Activated naive CD4-positive, alpha-beta T cell treated with anti-CD3 and anti-CD28 coated beads for 36 hours (primary cell): Measurements from ENCODE around the gene GMPR2. TPM values are rescaled to one million over a fixed set of nuclear protein-coding genes. Genes with fewer than 3 reads are reported as not detected.
"Not testable (repeated sequence)": the region's sequence is repeated elsewhere in the genome, so short reads cannot be mapped to it uniquely, and the experiment has no call there.

Experiments used
- CTCF ChIA-PET: fragments of 350-600 bp; sonication (Branson Sonifier 250); formaldehyde crosslinking; loops from one replicate; lab custom pipeline; 2021; ENCODE audit warnings: antibody characterized with exemption; lab: Charles Lee
- DNase-seq: peaks from one replicate; pipeline ENCODE4 v3.0.0-alpha.2; 2020
- H3K27ac Mint-ChIP-seq: one replicate; pipeline ENCODE4 v1.8.0; 2021; ENCODE audit warnings: mild to moderate bottlenecking, mixed read lengths
- H3K27me3 Mint-ChIP-seq: one replicate; pipeline ENCODE4 v1.8.0; 2021; ENCODE audit warnings: low read depth, mixed read lengths
- H3K36me3 Mint-ChIP-seq: one replicate; pipeline ENCODE4 v1.8.0; 2021; ENCODE audit warnings: low read depth, mixed read lengths
- H3K4me1 Mint-ChIP-seq: one replicate; pipeline ENCODE4 v1.8.0; 2021; ENCODE audit warnings: low read depth, mixed read lengths
- H3K4me3 Mint-ChIP-seq: one replicate; pipeline ENCODE4 v1.8.0; 2021; ENCODE audit warnings: mild to moderate bottlenecking, moderate library complexity, mixed read lengths
- H3K9me3 Mint-ChIP-seq: one replicate; pipeline ENCODE4 v1.8.0; 2021; ENCODE audit warnings: mixed read lengths
- intact Hi-C: fragments of 100-400 bp; cut with micrococcal nuclease; formaldehyde crosslinking; loops from one replicate; pipeline ENCODE4 v1.15.1; 2023
- total RNA-seq, 2 experiments: library from RNA; stranded (reverse); gene quantifications; one replicate each; pipeline ENCODE4 v1.2.3, GENCODE V29; 2021

The GMPR2 gene
- total RNA-seq, 2 experiments from 2014 or later = 60.5 to 63.7 TPM

GRCh38 chr14:24235804-24236688 is 3.3 kb downstream of the GMPR2 start:
- CTCF ChIA-PET = interaction anchor here (1.2 to 4.0 kb wide), 5 partner anchors 20 to 72 kb away, joined by 3 to 24 read pairs (median 7); partner anchors contain the start of genes CIDEB, MDP1 and RABGGTA
- Mint-ChIP-seq H3K4me3 (no peak overlapping the region), H3K27ac (peak overlapping the region; percentile 1), H3K36me3 (peaks cover 39% of the 10 kb centered on the region), H3K27me3 (no peaks in the 10 kb centered on the region), H3K4me1 (peaks cover 70% of the 10 kb centered on the region), H3K9me3 (no peaks in the 10 kb centered on the region)
- intact Hi-C loops = no loop called here
- DNase-seq = no peak

GRCh38 chr14:24236689-24237462 is 4.1 kb downstream of the GMPR2 start:
- intact Hi-C loops = no loop called here
- CTCF ChIA-PET = interaction anchor here (1.4 to 4.0 kb wide), 3 partner anchors 12 to 71 kb away, joined by 3 to 24 read pairs (median 17); partner anchors contain the start of gene CIDEB
- Mint-ChIP-seq H3K4me3 (no peak overlapping the region), H3K36me3 (peaks cover 40% of the 10 kb centered on the region), H3K4me1 (peaks cover 67% of the 10 kb centered on the region), H3K27ac (peak overlapping the region; percentile 2), H3K9me3 (no peaks in the 10 kb centered on the region), H3K27me3 (no peaks in the 10 kb centered on the region)
- DNase-seq = no peak

GRCh38 chr14:24237463-24237955 is 4.8 kb downstream of the GMPR2 start:
- H3K4me3 Mint-ChIP-seq = no peak overlapping the region
- H3K36me3 Mint-ChIP-seq = peaks cover 42% of the 10 kb centered on the region
- no peaks in the 10 kb centered on the region for H3K27me3 Mint-ChIP-seq
- peaks cover 69% of the 10 kb centered on the region for H3K4me1 Mint-ChIP-seq
- H3K27ac Mint-ChIP-seq = peak overlapping the region; percentile 79
- intact Hi-C loops = no loop called here
- no peak for DNase-seq
- no peaks in the 10 kb centered on the region for H3K9me3 Mint-ChIP-seq
- CTCF ChIA-PET = interaction anchor here (1.4 to 4.0 kb wide), 4 partner anchors 13 to 70 kb away, joined by 3 to 24 read pairs (median 10); partner anchors contain the start of genes CIDEB and MDP1

- H3K27me3 Mint-ChIP-seq = no peaks in the 10 kb centered on the region
- H3K9me3 Mint-ChIP-seq = no peaks in the 10 kb centered on the region
- peaks cover 68% of the 10 kb centered on the region for H3K4me1 Mint-ChIP-seq
- DNase-seq = no peak
- no peak overlapping the region for H3K4me3 Mint-ChIP-seq
- H3K27ac Mint-ChIP-seq = peak overlapping the region; percentile 79
- CTCF ChIA-PET = interaction anchor here (0.9 to 4.0 kb wide), 5 partner anchors 13 to 193 kb away, joined by 3 to 24 read pairs (median 6); partner anchors contain the start of genes CIDEB and MDP1
- peaks cover 42% of the 10 kb centered on the region for H3K36me3 Mint-ChIP-seq
- intact Hi-C loops = no loop called here
Observed at GRCh38 chr14:24238123-24238522, 5.4 kb downstream of the GMPR2 start.

GRCh38 chr14:24238527-24239037 is 5.9 kb downstream of the GMPR2 start:
- Mint-ChIP-seq H3K36me3 (peaks cover 42% of the 10 kb centered on the region), H3K9me3 (no peaks in the 10 kb centered on the region), H3K4me3 (no peak overlapping the region), H3K4me1 (peaks cover 66% of the 10 kb centered on the region), H3K27me3 (no peaks in the 10 kb centered on the region), H3K27ac (peak overlapping the region; percentile 79)
- DNase-seq = no peak
- CTCF ChIA-PET = interaction anchor here (0.6 to 4.0 kb wide), 6 partner anchors 14 to 193 kb away, joined by 3 to 24 read pairs (median 6); partner anchors contain the start of genes CIDEB and MDP1
- intact Hi-C loops = no loop called here

- DNase-seq = no peak
Observed at GRCh38 chr14:24240110-24240918, 7.6 kb downstream of the GMPR2 start.

GRCh38 chr14:24241829-24242443 is 9.2 kb downstream of the GMPR2 start:
- Mint-ChIP-seq H3K4me3 (peak overlapping the region; percentile 97), H3K36me3 (peaks cover 34% of the 10 kb centered on the region), H3K27ac (peak overlapping the region; percentile 100), H3K9me3 (no peaks in the 10 kb centered on the region), H3K4me1 (peaks cover 49% of the 10 kb centered on the region), H3K27me3 (no peaks in the 10 kb centered on the region)
- peak; percentile 94 for DNase-seq
- CTCF ChIA-PET = interaction anchor here (0.7 to 9.5 kb wide), 34 partner anchors 8 to 195 kb away, joined by 3 to 310 read pairs (median 7); partner anchors contain the start of genes CHMP4A, CIDEB, DCAF11 and DHRS1
- intact Hi-C loops = loop anchor here (1.0 to 2.0 kb wide), 14 partner anchors 10 to 228 kb away; partner anchors contain the start of genes DCAF11, EMC9, GMPR2 and IPO4

More at GRCh38 chr14:24240110-24240918, 7.6 kb downstream of the GMPR2 start:
- Mint-ChIP-seq H3K27me3 (no peaks in the 10 kb centered on the region), H3K27ac (peak overlapping the region; percentile 79), H3K36me3 (peaks cover 36% of the 10 kb centered on the region), H3K9me3 (no peaks in the 10 kb centered on the region), H3K4me1 (peaks cover 53% of the 10 kb centered on the region), H3K4me3 (peak overlapping the region; percentile 97)
- CTCF ChIA-PET = interaction anchor here (0.7 to 9.5 kb wide), 7 partner anchors 21 to 93 kb away, joined by 3 to 310 read pairs (median 19); partner anchors contain the start of genes CHMP4A, CIDEB, DHRS1 and LTB4R2
- intact Hi-C loops = no loop called here

GRCh38 chr14:24243336-24243836 is 10.7 kb downstream of the GMPR2 start:
- H3K9me3 Mint-ChIP-seq = no peaks in the 10 kb centered on the region

GRCh38 chr14:24245350-24245749 is 12.6 kb downstream of the GMPR2 start:
- H3K27me3 Mint-ChIP-seq, H3K9me3 Mint-ChIP-seq, H3K27ac Mint-ChIP-seq, intact Hi-C loops, DNase-seq, H3K4me3 Mint-ChIP-seq: not testable (repeated sequence)
- Mint-ChIP-seq H3K36me3 (peaks cover 13% of the 10 kb centered on the region), H3K4me1 (peaks cover 39% of the 10 kb centered on the region)
- CTCF ChIA-PET = interaction anchor here (0.7 to 9.5 kb wide), 10 partner anchors 25 to 186 kb away, joined by 3 to 310 read pairs (median 6); partner anchors contain the start of genes CIDEB, DHRS1, LTB4R2 and MDP1

More at GRCh38 chr14:24243336-24243836, 10.7 kb downstream of the GMPR2 start:
- Mint-ChIP-seq H3K27me3 (no peaks in the 10 kb centered on the region), H3K4me1 (peaks cover 47% of the 10 kb centered on the region), H3K27ac (peak overlapping the region; percentile 100), H3K4me3 (peak overlapping the region; percentile 97), H3K36me3 (peaks cover 22% of the 10 kb centered on the region)
- DNase-seq = no peak
- intact Hi-C loops = loop anchor here (1.0 to 2.0 kb wide), 5 partner anchors 45 to 185 kb away; no protein-coding TSS in a partner anchor
- CTCF ChIA-PET = interaction anchor here (0.7 to 9.5 kb wide), 27 partner anchors 8 to 368 kb away, joined by 3 to 310 read pairs (median 9); partner anchors contain the start of genes CHMP4A, CIDEB, DHRS1 and GMPR2

- CTCF ChIA-PET = interaction anchor here (0.6 to 9.5 kb wide), 17 partner anchors 11 to 185 kb away, joined by 3 to 310 read pairs (median 8); partner anchors contain the start of genes CIDEB, DHRS1, LTB4R2 and MDP1
- Mint-ChIP-seq H3K4me3 (peak overlapping the region; percentile 31), H3K27ac (peak overlapping the region; percentile 83), H3K36me3 (peaks cover 5% of the 10 kb centered on the region), H3K9me3 (no peaks in the 10 kb centered on the region), H3K4me1 (peaks cover 36% of the 10 kb centered on the region), H3K27me3 (no peaks in the 10 kb centered on the region)
- peak; percentile 40 for DNase-seq
- intact Hi-C loops = no loop called here
Observed at GRCh38 chr14:24246765-24247212, 14.1 kb downstream of the GMPR2 start.
